HG02981 (cell line): Measurements from ENCODE around the gene TPP2.

ENCODE experiments used
- ATAC-seq: cut with Tn5 transposase; IDR thresholded peaks from one replicate; pipeline ENCODE4 v1.9.1; 2021; ENCODE audit warnings: mild to moderate bottlenecking, moderate library complexity; ENCODE audit not compliant: unreplicated experiment

TPP2 gene

GRCh38 chr13:102596147-102597028 is at the start of gene TPP2:
Gene TPP2 (plus strand): TSS chr13:102596986. CDS start chr13:102597039, 53 bp downstream.
- peak; percentile 79 for ATAC-seq

GRCh38 chr13:102548811-102549210 is 48.0 kb upstream of the TPP2 start:
- ATAC-seq: no peak

- no peak for ATAC-seq
Observed at GRCh38 chr13:102550507-102550906, 46.3 kb upstream of the TPP2 start.

GRCh38 chr13:102555914-102556553 is 40.8 kb upstream of the TPP2 start:
- ATAC-seq: peak; percentile 72

- ATAC-seq: no peak
Observed at GRCh38 chr13:102556806-102557205, 40.0 kb upstream of the TPP2 start.

- ATAC-seq: no peak
Observed at GRCh38 chr13:102558029-102558428, 38.8 kb upstream of the TPP2 start.

GRCh38 chr13:102561933-102562332 is 34.9 kb upstream of the TPP2 start:
- no peak for ATAC-seq

- no peak for ATAC-seq
Observed at GRCh38 chr13:102563267-102563666, 33.5 kb upstream of the TPP2 start.

- no peak for ATAC-seq
Observed at GRCh38 chr13:102564564-102564963, 32.2 kb upstream of the TPP2 start.

GRCh38 chr13:102566513-102566912 is 30.3 kb upstream of the TPP2 start:
- ATAC-seq: no peak

- no peak for ATAC-seq
Observed at GRCh38 chr13:102567857-102568256, 28.9 kb upstream of the TPP2 start.

GRCh38 chr13:102569488-102569887 is 27.3 kb upstream of the TPP2 start:
- ATAC-seq: no peak

- no peak for ATAC-seq
Observed at GRCh38 chr13:102571075-102571474, 25.7 kb upstream of the TPP2 start.

GRCh38 chr13:102572323-102572722 is 24.5 kb upstream of the TPP2 start:
- no peak for ATAC-seq

GRCh38 chr13:102580552-102581169 is 16.1 kb upstream of the TPP2 start:
- peak; percentile 57 for ATAC-seq

GRCh38 chr13:102582256-102582655 is 14.5 kb upstream of the TPP2 start:
- ATAC-seq: no peak

- peak; percentile 53 for ATAC-seq
Observed at GRCh38 chr13:102584434-102584833, 12.4 kb upstream of the TPP2 start.

- no peak for ATAC-seq
Observed at GRCh38 chr13:102586615-102587014, 10.2 kb upstream of the TPP2 start.

GRCh38 chr13:102587916-102588315 is 8.9 kb upstream of the TPP2 start:
- no peak for ATAC-seq

- no peak for ATAC-seq
Observed at GRCh38 chr13:102589301-102589822, 7.4 kb upstream of the TPP2 start.

GRCh38 chr13:102591988-102592781 is 4.6 kb upstream of the TPP2 start:
- peak; percentile 40 for ATAC-seq
